Measurements from ENCODE around the gene KLHL36.
"Not testable (repeated sequence)": the region's sequence is repeated elsewhere in the genome, so short reads cannot be mapped to it uniquely, and the experiment has no call there.

KLHL36 gene

DNA sequence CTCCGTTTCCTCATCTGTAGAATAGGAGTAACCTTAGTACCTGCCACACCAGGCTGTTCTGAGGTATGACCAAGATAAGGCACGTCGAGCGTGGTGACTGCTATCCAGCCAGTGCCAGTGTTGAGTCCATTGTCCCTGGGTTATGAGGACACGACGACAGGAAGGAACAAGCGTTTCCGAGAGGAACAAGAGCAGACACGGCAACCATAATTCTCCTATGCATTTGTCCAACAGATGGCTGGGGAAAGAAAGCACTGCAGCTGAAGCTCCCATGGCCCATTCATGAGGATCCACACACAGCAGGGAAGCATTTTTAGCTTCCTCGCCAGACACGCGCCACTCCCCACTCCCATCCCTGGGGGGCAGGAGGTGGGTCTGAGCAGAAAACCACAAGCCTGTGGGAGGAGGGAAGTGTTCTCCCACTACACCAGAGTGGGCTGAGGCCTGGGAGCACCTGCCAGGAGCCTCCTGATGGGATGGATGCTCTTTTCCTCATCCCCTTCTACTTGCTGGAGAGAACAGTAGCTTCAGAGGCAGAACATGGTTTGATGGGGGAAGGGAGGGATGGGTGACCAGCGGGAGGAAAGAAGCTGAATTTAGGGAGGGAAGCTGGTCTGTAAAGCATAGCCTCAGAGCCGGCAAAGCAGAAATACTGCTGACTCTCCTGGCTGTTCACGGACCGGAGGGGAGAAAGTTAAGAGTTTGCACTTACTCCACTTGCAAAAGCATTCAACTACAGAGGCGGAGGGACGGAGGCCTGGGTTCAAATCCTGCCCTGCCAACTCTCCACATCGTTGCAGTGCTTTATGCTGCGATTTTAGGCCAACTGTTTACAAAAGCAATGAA, 33.1 kb upstream of the KLHL36 start:
- Histone ChIP-seq H3K27me3 (ENCODE audit: control insufficient read depth in 5 of 5, insufficient read depth in 4 of 5, low read length in 5 of 5) (no peaks in the 10 kb centered on the region), H3K4me1 (ENCODE audit: control insufficient read depth in 5 of 5, insufficient read depth in 5 of 5, low read length in 5 of 5) (peaks cover 8 to 63% (median 60%) of the 10 kb centered on the region in 5 donors), H3K27ac (ENCODE audit: low read depth, low read length) (no peak overlapping the region), H3K9me3 (ENCODE audit: control insufficient read depth in 5 of 5, low read length in 5 of 5) (no peaks in the 10 kb centered on the region), H3K9ac (ENCODE audit: low read length in 5 of 5) (peak overlapping the region in 1 of 5 donors; percentile 47), H3K4me3 (ENCODE audit: low read depth in 1 of 5, low read length in 5 of 5) (peak overlapping the region in 4 of 5 donors; percentile 3 to 35 (median 24)), H3K36me3 (ENCODE audit: control insufficient read depth in 5 of 5, insufficient read depth in 5 of 5, low read length in 5 of 5) (no peaks in the 10 kb centered on the region)

DNA sequence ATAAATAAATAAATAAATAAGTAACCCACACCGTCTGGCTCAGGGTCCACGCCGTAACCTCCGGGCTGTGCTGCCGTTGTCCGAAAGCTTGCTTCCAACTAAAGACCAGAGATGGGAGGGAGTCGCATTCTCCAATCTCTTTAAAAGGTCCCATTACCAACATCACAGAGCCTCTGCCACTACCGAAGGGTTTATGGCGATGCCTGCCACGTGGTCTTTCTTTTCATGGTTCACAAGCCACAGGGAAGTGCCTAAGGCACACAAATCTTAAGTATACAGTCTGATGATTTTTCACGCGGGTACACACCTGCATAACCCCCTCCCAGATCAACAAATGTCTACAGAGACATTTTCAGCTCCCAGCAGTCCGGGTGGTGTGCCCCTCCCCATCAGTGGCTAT, 31.8 kb upstream of the KLHL36 start:
- H3K4me1 ChIP-seq (ENCODE audit: control insufficient read depth in 5 of 5, insufficient read depth in 5 of 5, low read length in 5 of 5), result peaks cover 7 to 56% (median 54%) of the 10 kb centered on the region in 5 donors
- H3K27ac ChIP-seq (ENCODE audit: low read depth, low read length), result no peak overlapping the region
- no peaks in the 10 kb centered on the region for H3K27me3 ChIP-seq (ENCODE audit: control insufficient read depth in 5 of 5, insufficient read depth in 4 of 5, low read length in 5 of 5)
- H3K9me3 ChIP-seq (ENCODE audit: control insufficient read depth in 5 of 5, low read length in 5 of 5), result no peaks in the 10 kb centered on the region
- no peaks in the 10 kb centered on the region for H3K36me3 ChIP-seq (ENCODE audit: control insufficient read depth in 5 of 5, insufficient read depth in 5 of 5, low read length in 5 of 5)
- peak overlapping the region; percentile 79 to 89 (median 82) for H3K4me3 ChIP-seq (ENCODE audit: low read depth in 1 of 5, low read length in 5 of 5)
- peak overlapping the region in 4 of 5 donors; percentile 45 to 75 (median 62) for H3K9ac ChIP-seq (ENCODE audit: low read length in 5 of 5)

DNA sequence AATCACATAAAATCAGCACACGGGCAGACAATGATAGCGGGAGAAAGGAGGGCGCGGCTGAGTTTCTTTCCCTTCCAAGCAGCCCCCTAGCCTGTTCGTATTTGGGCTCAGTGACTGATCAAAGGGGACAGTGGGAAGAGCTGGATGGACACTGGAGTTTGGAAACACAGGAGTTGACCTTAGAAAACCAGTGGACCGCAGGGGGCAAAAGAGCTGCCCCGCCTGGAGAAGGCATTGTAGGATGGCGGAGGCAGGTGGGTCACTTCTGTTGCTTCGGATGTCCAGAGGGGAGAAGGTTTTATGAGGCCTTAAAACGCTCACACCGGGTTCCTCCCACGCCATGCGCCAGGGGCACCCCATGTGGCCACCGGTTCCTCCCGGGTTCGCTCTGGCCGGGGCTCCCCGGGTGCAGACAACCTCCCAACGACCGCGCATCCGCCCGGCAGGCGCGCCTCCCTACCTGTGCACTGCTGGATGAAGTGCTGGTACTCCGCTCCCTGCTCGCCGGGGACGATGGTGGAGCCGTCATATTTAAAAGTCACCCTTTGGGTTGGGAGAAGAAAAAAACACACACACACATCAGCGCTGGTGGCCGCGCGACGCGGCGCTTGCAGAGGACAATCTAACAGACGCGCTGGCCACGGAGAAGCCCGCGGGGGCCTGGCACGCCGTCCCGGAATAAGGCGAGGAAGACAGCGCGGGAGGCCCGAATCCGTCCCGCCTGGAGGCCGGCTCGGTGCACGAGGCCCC, 31.1 kb upstream of the KLHL36 start:
- Histone ChIP-seq H3K4me1 (ENCODE audit: control insufficient read depth in 5 of 5, insufficient read depth in 5 of 5, low read length in 5 of 5) (peaks cover 7 to 53% (median 50%) of the 10 kb centered on the region in 5 donors), H3K4me3 (ENCODE audit: low read depth in 1 of 5, low read length in 5 of 5) (peak overlapping the region; percentile 79 to 89 (median 82)), H3K9ac (ENCODE audit: low read length in 5 of 5) (peak overlapping the region; percentile 26 to 75 (median 62)), H3K27ac (ENCODE audit: low read depth, low read length) (peak overlapping the region; percentile 30), H3K36me3 (ENCODE audit: control insufficient read depth in 5 of 5, insufficient read depth in 5 of 5, low read length in 5 of 5) (no peaks in the 10 kb centered on the region), H3K9me3 (ENCODE audit: control insufficient read depth in 5 of 5, low read length in 5 of 5) (no peaks in the 10 kb centered on the region), H3K27me3 (ENCODE audit: control insufficient read depth in 5 of 5, insufficient read depth in 4 of 5, low read length in 5 of 5) (no peaks in the 10 kb centered on the region)

DNA sequence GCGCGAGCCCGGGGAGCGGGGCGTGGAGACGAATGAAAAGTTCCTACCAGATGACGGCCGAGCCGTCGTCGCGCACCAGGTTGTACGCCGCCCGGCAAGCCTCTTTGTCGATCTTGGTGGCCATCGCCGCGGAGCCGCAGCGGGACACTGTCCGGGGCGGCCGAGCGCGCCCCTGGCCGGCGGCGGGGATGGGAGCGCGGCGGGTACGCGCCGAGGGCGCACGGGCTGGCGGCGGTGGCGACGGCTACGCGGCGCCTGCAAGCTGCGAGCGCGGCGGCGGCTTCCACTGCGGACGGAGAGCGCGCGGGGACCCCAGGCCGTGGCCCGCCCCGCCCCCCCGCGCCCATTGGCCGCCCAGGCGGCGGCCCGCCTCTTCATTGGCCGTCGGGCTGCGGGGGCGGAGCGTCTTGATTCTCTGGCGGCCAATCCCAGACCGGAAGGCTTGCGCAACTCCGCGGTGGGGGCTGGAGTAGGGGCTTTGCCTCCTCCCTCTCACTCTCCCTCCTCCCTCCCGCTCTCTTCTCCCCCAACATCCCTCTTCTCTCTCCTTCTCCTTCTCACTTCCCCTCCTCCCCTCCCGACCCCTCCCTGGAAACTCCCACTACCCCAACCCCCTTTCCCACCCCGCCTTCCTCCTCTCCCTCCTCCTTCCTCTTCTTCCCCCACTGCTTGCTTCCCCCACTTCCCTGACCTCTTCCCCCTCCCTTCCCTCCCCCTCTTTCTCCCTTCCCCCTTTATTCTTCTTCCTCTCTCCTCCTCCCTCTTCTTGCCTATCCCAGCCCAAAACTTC, 30.3 kb upstream of the KLHL36 start, which contains the start of gene COTL1:
Gene COTL1, minus strand, starts transcription at position 288 of the 790 bp plus-strand sequence. Its CDS starts 164 bp downstream, at position 124.
- Histone ChIP-seq H3K4me3 (ENCODE audit: low read depth in 1 of 5, low read length in 5 of 5) (peak within 1 kb of the TSS; percentile 79 to 89 (median 82)), H3K9ac (ENCODE audit: low read length in 5 of 5) (peak within 1 kb of the TSS; percentile 26 to 75 (median 62)), H3K27me3 (ENCODE audit: control insufficient read depth in 5 of 5, insufficient read depth in 4 of 5, low read length in 5 of 5) (no peaks in the 10 kb centered on the region), H3K9me3 (ENCODE audit: control insufficient read depth in 5 of 5, low read length in 5 of 5) (no peaks in the 10 kb centered on the region), H3K27ac (ENCODE audit: low read depth, low read length) (peak within 1 kb of the TSS; percentile 83), H3K36me3 (ENCODE audit: control insufficient read depth in 5 of 5, insufficient read depth in 5 of 5, low read length in 5 of 5) (no peaks in the 10 kb centered on the region), H3K4me1 (ENCODE audit: control insufficient read depth in 5 of 5, insufficient read depth in 5 of 5, low read length in 5 of 5) (peaks cover 7 to 53% (median 50%) of the 10 kb centered on the region in 5 donors)

DNA sequence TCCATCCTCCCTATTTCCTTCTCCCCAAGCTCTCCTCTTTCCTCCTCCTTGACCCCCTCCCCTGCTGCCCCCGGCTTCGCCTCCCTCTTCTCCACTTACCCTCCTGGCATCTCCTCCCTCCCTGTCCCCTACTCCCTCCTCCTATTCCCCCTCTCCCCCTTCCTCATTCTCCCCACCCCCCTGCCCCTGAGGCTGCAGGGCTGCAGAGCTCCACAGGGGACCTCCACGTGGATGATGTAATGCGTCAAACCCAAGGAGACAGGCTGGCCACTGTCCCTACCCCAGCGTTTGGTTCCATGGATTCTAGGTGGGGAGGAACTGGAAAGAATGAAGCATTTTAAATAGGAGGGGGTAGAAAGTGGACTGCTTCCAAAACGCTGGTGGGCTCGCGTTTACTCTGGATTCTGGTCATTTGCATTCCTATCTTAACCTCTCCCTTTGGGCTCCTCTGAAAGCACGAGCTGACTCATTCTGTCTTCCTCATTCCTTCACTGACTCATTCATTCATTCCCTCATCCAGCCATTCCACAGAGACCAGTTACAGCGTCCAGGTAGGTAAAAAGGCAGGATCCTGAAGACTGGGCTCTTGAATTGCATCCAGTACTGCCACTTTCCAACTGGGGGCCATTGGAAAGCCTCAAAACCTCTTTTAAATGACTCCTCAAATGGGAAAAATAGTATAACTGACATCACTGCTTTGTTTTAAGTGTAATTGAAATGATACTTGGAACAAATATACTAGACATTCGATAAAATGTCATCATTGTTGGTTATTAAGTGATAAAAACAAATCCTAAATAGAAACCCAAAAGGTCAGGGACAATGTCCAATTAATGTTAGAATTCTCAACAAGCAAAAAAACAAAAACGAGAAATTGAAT, 29.5 kb upstream of the KLHL36 start:
- Histone ChIP-seq H3K27me3 (ENCODE audit: control insufficient read depth in 5 of 5, insufficient read depth in 4 of 5, low read length in 5 of 5) (no peaks in the 10 kb centered on the region), H3K27ac (ENCODE audit: low read depth, low read length) (peak overlapping the region; percentile 83), H3K9ac (ENCODE audit: low read length in 5 of 5) (no peak overlapping the region), H3K9me3 (ENCODE audit: control insufficient read depth in 5 of 5, low read length in 5 of 5) (no peaks in the 10 kb centered on the region), H3K4me1 (ENCODE audit: control insufficient read depth in 5 of 5, insufficient read depth in 5 of 5, low read length in 5 of 5) (peaks cover 7 to 49% (median 44%) of the 10 kb centered on the region in 5 donors), H3K36me3 (ENCODE audit: control insufficient read depth in 5 of 5, insufficient read depth in 5 of 5, low read length in 5 of 5) (no peaks in the 10 kb centered on the region), H3K4me3 (ENCODE audit: low read depth in 1 of 5, low read length in 5 of 5) (peak overlapping the region in 2 of 5 donors; percentile 11 to 44)

DNA sequence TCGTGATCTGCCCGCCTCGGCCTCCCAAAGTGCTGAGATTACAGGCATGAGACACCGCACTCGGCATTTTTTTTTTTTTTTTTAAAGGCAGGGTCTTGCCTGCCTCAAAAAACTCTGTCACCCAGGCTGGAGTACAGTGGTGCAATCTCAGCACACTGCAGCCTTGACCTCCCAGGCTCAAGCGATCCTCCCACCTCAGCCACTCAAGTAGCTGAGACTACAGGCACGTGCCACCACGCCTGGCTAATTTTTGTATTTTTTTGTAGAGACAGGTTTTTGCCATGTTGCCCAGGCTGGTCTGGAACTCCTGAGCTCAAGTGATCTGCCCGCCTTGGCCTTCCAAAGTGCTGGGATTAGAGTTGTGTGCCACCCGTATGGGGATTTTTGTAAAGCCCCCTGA, 27.4 kb upstream of the KLHL36 start:
- H3K4me1 ChIP-seq (ENCODE audit: control insufficient read depth in 5 of 5, insufficient read depth in 5 of 5, low read length in 5 of 5), result peaks cover 1 to 28% (median 24%) of the 10 kb centered on the region in 5 donors
- H3K36me3 ChIP-seq (ENCODE audit: control insufficient read depth in 5 of 5, insufficient read depth in 5 of 5, low read length in 5 of 5); H3K9ac ChIP-seq (ENCODE audit: low read length in 5 of 5); H3K27me3 ChIP-seq (ENCODE audit: control insufficient read depth in 5 of 5, insufficient read depth in 4 of 5, low read length in 5 of 5); H3K27ac ChIP-seq (ENCODE audit: low read depth, low read length); H3K4me3 ChIP-seq (ENCODE audit: low read depth in 1 of 5, low read length in 5 of 5); H3K9me3 ChIP-seq (ENCODE audit: control insufficient read depth in 5 of 5, low read length in 5 of 5): not testable (repeated sequence)

DNA sequence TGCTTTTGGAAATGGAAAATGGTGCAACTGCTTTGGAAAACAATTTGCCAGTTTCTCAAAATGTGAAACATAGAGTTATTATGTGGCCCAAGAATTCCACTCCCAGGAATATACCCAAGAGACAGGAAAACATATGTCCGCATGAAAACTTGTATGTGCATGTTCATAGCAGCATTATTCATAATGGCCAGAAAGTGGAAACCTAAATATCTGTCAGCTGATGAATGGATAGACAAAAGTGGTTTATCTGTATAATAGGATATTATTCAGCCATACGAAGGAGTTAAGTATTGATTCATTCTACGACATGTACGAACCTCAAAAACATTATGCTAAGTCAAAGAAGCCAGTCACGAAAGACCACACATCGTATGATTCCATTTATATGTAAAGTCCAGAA, 22.8 kb upstream of the KLHL36 start:
- Histone ChIP-seq H3K27me3 (ENCODE audit: control insufficient read depth in 5 of 5, insufficient read depth in 4 of 5, low read length in 5 of 5) (no peaks in the 10 kb centered on the region), H3K4me1 (ENCODE audit: control insufficient read depth in 5 of 5, insufficient read depth in 5 of 5, low read length in 5 of 5) (peaks cover 0 to 2% (median 0%) of the 10 kb centered on the region in 5 donors), H3K4me3 (ENCODE audit: low read depth in 1 of 5, low read length in 5 of 5) (no peak overlapping the region), H3K9me3 (ENCODE audit: control insufficient read depth in 5 of 5, low read length in 5 of 5) (no peaks in the 10 kb centered on the region), H3K36me3 (ENCODE audit: control insufficient read depth in 5 of 5, insufficient read depth in 5 of 5, low read length in 5 of 5) (no peaks in the 10 kb centered on the region), H3K9ac (ENCODE audit: low read length in 5 of 5) (no peak overlapping the region), H3K27ac (ENCODE audit: low read depth, low read length) (no peak overlapping the region)

DNA sequence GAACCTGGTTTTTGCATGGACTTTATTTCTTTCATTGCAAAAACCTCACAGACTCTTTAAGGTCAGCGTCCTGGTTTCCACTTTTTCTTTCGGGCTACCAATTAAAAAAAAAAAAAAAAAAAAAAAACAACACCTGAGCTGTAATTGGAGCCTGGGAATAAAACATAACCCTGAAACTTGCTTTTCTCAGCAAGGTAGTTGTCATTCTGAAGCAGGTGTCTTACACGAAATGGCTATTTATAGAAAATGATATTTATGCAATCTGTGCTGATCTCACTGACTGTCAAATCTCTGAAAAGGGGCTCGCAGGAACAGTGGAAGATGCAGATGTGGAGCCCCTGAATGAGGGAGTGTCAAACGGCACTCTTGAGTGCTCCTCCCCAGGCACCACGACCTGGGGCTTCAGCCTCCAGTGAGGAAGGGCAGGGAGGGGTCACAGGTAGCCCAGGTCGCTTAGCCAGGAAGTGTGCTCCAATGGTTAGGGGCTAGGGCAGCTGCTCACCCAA, 20.0 kb upstream of the KLHL36 start:
- no peaks in the 10 kb centered on the region for H3K27me3 ChIP-seq (ENCODE audit: control insufficient read depth in 5 of 5, insufficient read depth in 4 of 5, low read length in 5 of 5)
- no peak overlapping the region for H3K9ac ChIP-seq (ENCODE audit: low read length in 5 of 5)
- no peak overlapping the region for H3K27ac ChIP-seq (ENCODE audit: low read depth, low read length)
- peaks cover 0 to 6% (median 4%) of the 10 kb centered on the region in 5 donors for H3K4me1 ChIP-seq (ENCODE audit: control insufficient read depth in 5 of 5, insufficient read depth in 5 of 5, low read length in 5 of 5)
- H3K36me3 ChIP-seq (ENCODE audit: control insufficient read depth in 5 of 5, insufficient read depth in 5 of 5, low read length in 5 of 5), result no peaks in the 10 kb centered on the region
- no peak overlapping the region for H3K4me3 ChIP-seq (ENCODE audit: low read depth in 1 of 5, low read length in 5 of 5)
- H3K9me3 ChIP-seq (ENCODE audit: control insufficient read depth in 5 of 5, low read length in 5 of 5), result no peaks in the 10 kb centered on the region

DNA sequence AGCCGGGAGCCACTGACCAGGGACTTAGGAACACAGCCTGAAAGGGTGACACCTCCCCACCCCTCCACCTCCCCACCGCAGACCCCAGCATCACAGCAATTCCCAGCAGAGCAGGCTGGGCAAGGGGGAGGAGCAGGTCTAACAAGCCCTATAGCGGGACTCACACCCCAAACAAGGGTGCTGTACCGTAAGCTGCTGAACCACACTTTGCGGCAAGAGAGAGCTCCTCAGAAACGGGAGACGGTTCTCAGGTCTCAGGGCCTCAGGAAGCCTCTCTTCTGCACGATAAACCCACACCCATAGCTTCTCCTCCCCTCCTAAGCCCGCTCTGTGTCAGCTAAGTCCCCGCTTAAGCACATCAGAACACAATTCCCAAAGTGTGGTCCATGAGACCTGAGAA, 18.7 kb upstream of the KLHL36 start:
- Histone ChIP-seq H3K9ac (ENCODE audit: low read length in 5 of 5) (no peak overlapping the region), H3K4me1 (ENCODE audit: control insufficient read depth in 5 of 5, insufficient read depth in 5 of 5, low read length in 5 of 5) (peaks cover 5 to 17% (median 14%) of the 10 kb centered on the region in 5 donors), H3K36me3 (ENCODE audit: control insufficient read depth in 5 of 5, insufficient read depth in 5 of 5, low read length in 5 of 5) (no peaks in the 10 kb centered on the region), H3K27me3 (ENCODE audit: control insufficient read depth in 5 of 5, insufficient read depth in 4 of 5, low read length in 5 of 5) (no peaks in the 10 kb centered on the region), H3K27ac (ENCODE audit: low read depth, low read length) (no peak overlapping the region), H3K9me3 (ENCODE audit: control insufficient read depth in 5 of 5, low read length in 5 of 5) (no peaks in the 10 kb centered on the region), H3K4me3 (ENCODE audit: low read depth in 1 of 5, low read length in 5 of 5) (no peak overlapping the region)
